Measurements from ENCODE around the gene CCL24. TPM values are rescaled to one million over a fixed set of nuclear protein-coding genes. Genes with fewer than 3 reads are reported as not detected.

CCL24 gene
- total RNA-seq = not detected in 2 replicates

DNA sequence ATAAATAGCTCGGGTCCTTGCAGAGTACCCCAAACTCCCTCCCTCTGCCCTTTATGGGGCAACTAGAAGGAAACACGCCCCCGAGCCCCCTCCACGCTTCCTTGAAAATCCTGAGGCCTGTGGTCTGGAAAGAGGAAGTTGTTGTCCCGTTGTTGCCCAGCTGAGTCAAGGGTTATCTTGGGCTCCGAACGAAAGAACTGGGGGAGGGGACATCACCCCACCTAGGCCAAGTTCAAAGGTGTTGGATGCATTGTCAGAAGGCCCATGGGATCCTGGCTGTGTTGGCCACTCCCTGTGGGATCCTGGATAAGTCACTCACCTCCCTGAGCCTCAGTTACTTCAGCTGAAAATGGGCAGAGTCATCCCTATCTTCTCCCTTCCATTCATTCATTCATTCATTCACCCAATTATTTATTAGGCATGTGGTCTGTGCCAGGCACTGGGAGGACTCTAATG, at the start of gene CCL24:
Gene CCL24, minus strand, starts transcription at position 26 of the 456 bp plus-strand sequence. CDS start 91 bp downstream, outside the sequence.

GRCh38 chr7:75772081-75773077, 41.2 kb downstream of the CCL24 start, which contains the start of gene CCL26:
Gene CCL26, minus strand, starts transcription at chr7:75772211. Its CDS starts 35 bp downstream, at chr7:75772176.

Other genes starting within 250 kb of the CCL24 start
- gene HIP1, start 74.9 kb downstream of the CCL24 start, total RNA-seq = 12.1 and 19.4 TPM in 2 replicates
- 0.33 TPM in 1 of 2 replicates, not detected in the other for gene CCL26, start 41.6 kb downstream of the CCL24 start, total RNA-seq
- 13.2 and 27.8 TPM in 2 replicates for gene RHBDD2, start 65.2 kb upstream of the CCL24 start, total RNA-seq
- 98.8 and 178 TPM in 2 replicates for gene POR, start 101.3 kb upstream of the CCL24 start, total RNA-seq
- gene TMEM120A, start 180.8 kb upstream of the CCL24 start, total RNA-seq = 20.7 and 28.6 TPM in 2 replicates
- 55.9 and 65.3 TPM in 2 replicates for gene STYXL1, start 234.2 kb upstream of the CCL24 start, total RNA-seq
- 45.5 and 63.2 TPM in 2 replicates for gene MDH2, start 234.3 kb upstream of the CCL24 start, total RNA-seq

All from smooth muscle cell of trachea (primary cell).